SU-DHL-6 (cell line): ENCODE data around the gene CCNL2.

Experiments used
- H2AFZ ChIP-seq: fragments of 200-600 bp; sonication (generic); 2 replicates; pipeline ENCODE4 v1.6.1; 2014; ENCODE audit warnings: low read depth, mild to moderate bottlenecking, moderate library complexity, mixed read lengths, antibody characterized with exemption, low read length; ENCODE audit not compliant: severe bottlenecking
- H3F3A ChIP-seq: fragments of 200-600 bp; shearing (Covaris generic); 2 replicates; pipeline ENCODE4 v1.6.0; 2016; ENCODE audit warnings: antibody characterized with exemption, mild to moderate bottlenecking; ENCODE audit not compliant: insufficient read depth
- H3K27ac ChIP-seq: fragments of 200-600 bp; sonication (generic); 2 replicates; pipeline ENCODE4 v1.5.1; 2016; ENCODE audit warnings: low read depth, mild to moderate bottlenecking, low read length, moderate library complexity, mixed read lengths
- H3K27me3 ChIP-seq: fragments of 200-600 bp; sonication (generic), shearing (Covaris generic); 2 replicates; pipeline ENCODE4 v1.6.0; 2014; ENCODE audit warnings: mild to moderate bottlenecking, low read length
- H3K36me3 ChIP-seq: fragments of 200-600 bp; sonication (generic); 2 replicates; pipeline ENCODE4 v1.6.1; 2014; ENCODE audit warnings: mild to moderate bottlenecking, low read length, mixed read lengths
- H3K4me2 ChIP-seq: fragments of 300-600, 200-600 bp; shearing (Covaris generic), sonication (generic); 2 replicates; pipeline ENCODE4 v1.6.0; 2014; ENCODE audit warnings: low read length, low read depth, mild to moderate bottlenecking; ENCODE audit not compliant: poor library complexity, severe bottlenecking
- H3K4me3 ChIP-seq: fragments of 200-600 bp; sonication (generic); 2 replicates; pipeline ENCODE4 v1.5.1; 2014; ENCODE audit warnings: antibody characterized with exemption, low read length, mild to moderate bottlenecking, mixed read lengths; ENCODE audit not compliant: insufficient read depth, poor library complexity, severe bottlenecking
- H3K79me2 ChIP-seq: fragments of 200-600 bp; sonication (generic); 2 replicates; pipeline ENCODE4 v1.6.1; 2014; ENCODE audit warnings: mild to moderate bottlenecking, low read length, moderate library complexity; ENCODE audit not compliant: insufficient read depth
- H3K9ac ChIP-seq: fragments of 200-600 bp; sonication (generic); 2 replicates; pipeline ENCODE4 v1.7.0; 2014; ENCODE audit warnings: mild to moderate bottlenecking, low read length
- H3K9me2 ChIP-seq: fragments of 200-600 bp; sonication (generic); replicated peaks from 2 replicates; pipeline ENCODE4 v1.6.1; 2014; ENCODE audit warnings: low read length; ENCODE audit not compliant: insufficient read depth
- H3K9me3 ChIP-seq: fragments of 200-600 bp; sonication (generic); 2 replicates; pipeline ENCODE4 v1.6.1; 2014; ENCODE audit warnings: low read length, mixed read lengths; ENCODE audit not compliant: insufficient read depth
- H4K20me1 ChIP-seq: fragments of 200-600 bp; sonication (generic); 2 replicates; pipeline ENCODE4 v1.6.1; 2014; ENCODE audit warnings: low read depth, mild to moderate bottlenecking, antibody characterized with exemption, low read length, moderate library complexity, mixed read lengths
- CTCF ChIP-seq: fragments of 200-600 bp; sonication (generic); IDR thresholded peaks from one replicate; pipeline ENCODE4 v1.5.1; 2017; ENCODE audit warnings: antibody characterized with exemption, mild to moderate bottlenecking, low read length, moderate library complexity; ENCODE audit not compliant: insufficient read depth, poor library complexity, severe bottlenecking
- EZH2phosphoT487 ChIP-seq: fragments of 200-600 bp; sonication (generic), shearing (Covaris generic); conservative IDR thresholded peaks from 2 replicates; pipeline ENCODE4 v1.6.1; 2018; ENCODE audit warnings: mild to moderate bottlenecking, antibody characterized with exemption, low read length, moderate library complexity, mixed read lengths

The CCNL2 gene

GRCh38 chr1:1358433-1359271, 40.5 kb downstream of the CCNL2 start, which contains the start of gene MXRA8:
Gene MXRA8, minus strand, starts transcription at chr1:1358555. Its CDS starts 51 bp downstream, at chr1:1358504.
- no peaks in the 10 kb centered on the region for H3K9me2 ChIP-seq

GRCh38 chr1:1357871-1358432, 41.2 kb downstream of the CCNL2 start:
- Histone ChIP-seq H3K9ac (no peak overlapping the region), H3K4me3 (no peak overlapping the region), H3K27ac (no peak overlapping the region)

More at GRCh38 chr1:1358433-1359271, 40.5 kb downstream of the CCNL2 start, which contains the start of gene MXRA8:
- Histone ChIP-seq H3K9me3 (no peaks in the 10 kb centered on the region), H3K4me3 (no peak within 1 kb of the TSS), H3K27ac (no peak within 1 kb of the TSS), H3K27me3 (no peaks in the 10 kb centered on the region), H3K36me3 (no peaks in the 10 kb centered on the region), H3K9ac (no peak within 1 kb of the TSS), H4K20me1 (no peaks in the 10 kb centered on the region), H3K4me2 (no peak within 1 kb of the TSS), H2AFZ (no peak within 1 kb of the TSS), H3F3A (no peaks in the 10 kb centered on the region), H3K79me2 (no peaks in the 10 kb centered on the region)
- TF ChIP-seq CTCF = no peak
- TF ChIP-seq EZH2phosphoT487 = no peak

GRCh38 chr1:1356796-1357401, 42.2 kb downstream of the CCNL2 start:
- Histone ChIP-seq H3K79me2 (no peaks in the 10 kb centered on the region), H3K9me3 (no peaks in the 10 kb centered on the region), H3K9ac (no peak overlapping the region), H2AFZ (no peak overlapping the region), H3K9me2 (no peaks in the 10 kb centered on the region), H3K27ac (no peak overlapping the region), H3K36me3 (no peaks in the 10 kb centered on the region), H4K20me1 (no peaks in the 10 kb centered on the region), H3F3A (peaks cover 6% of the 10 kb centered on the region; the same call in 1 of the 2 replicates), H3K4me3 (no peak overlapping the region), H3K27me3 (no peaks in the 10 kb centered on the region), H3K4me2 (no peak overlapping the region)
- no peak for TF ChIP-seq EZH2phosphoT487
- TF ChIP-seq CTCF = no peak

More at GRCh38 chr1:1357871-1358432, 41.2 kb downstream of the CCNL2 start:
- no peaks in the 10 kb centered on the region for H3F3A ChIP-seq
- no peak overlapping the region for H3K4me2 ChIP-seq
- H2AFZ ChIP-seq = no peak overlapping the region
- H4K20me1 ChIP-seq = no peaks in the 10 kb centered on the region
- no peaks in the 10 kb centered on the region for H3K36me3 ChIP-seq
- no peaks in the 10 kb centered on the region for H3K79me2 ChIP-seq
- no peaks in the 10 kb centered on the region for H3K27me3 ChIP-seq
- H3K9me3 ChIP-seq = no peaks in the 10 kb centered on the region
- H3K9me2 ChIP-seq = no peaks in the 10 kb centered on the region
- TF ChIP-seq EZH2phosphoT487 = no peak
- TF ChIP-seq CTCF = no peak
